LNCaP clone FGC (cell line): ENCODE results near the gene MED14.

Source experiments
- DNase-seq: peaks from one replicate; pipeline ENCODE4 v3.0.0-alpha.2; 2011; ENCODE audit warnings: low read depth
- H3K4me3 ChIP-seq: 2 replicates; pipeline ENCODE4 v1.5.1; 2011; ENCODE audit warnings: mild to moderate bottlenecking, low read depth, low read length, control low read depth
- TF ChIP-seq, protein P1 (sequence below): IDR thresholded peaks from 2 replicates; pipeline ENCODE4 v1.5.1; 2012; ENCODE audit warnings: mild to moderate bottlenecking; ENCODE audit not compliant: control insufficient read depth, insufficient read depth; ENCODE audit errors: extremely low read depth

Gene MED14

DNA sequence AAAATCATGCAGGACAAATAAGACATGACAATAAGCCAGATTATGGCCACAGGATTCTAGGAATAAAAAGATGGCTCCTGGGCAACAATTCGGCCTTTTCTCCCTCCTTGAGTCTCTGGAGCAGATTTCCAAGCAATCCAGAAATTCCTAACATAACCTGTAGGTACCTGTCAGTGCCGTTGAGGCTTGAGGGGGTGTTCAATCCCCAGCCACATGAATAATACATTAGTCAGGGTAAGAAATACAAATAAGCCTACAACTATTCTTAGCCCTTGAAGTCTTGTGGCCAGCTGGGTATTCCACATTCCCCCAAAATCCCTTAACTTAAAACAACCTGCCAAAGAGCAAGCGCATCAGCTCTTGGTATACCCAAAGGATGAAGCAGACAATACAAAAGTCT, 97.7 kb downstream of the MED14 start:
- TF ChIP-seq, protein P1, sequence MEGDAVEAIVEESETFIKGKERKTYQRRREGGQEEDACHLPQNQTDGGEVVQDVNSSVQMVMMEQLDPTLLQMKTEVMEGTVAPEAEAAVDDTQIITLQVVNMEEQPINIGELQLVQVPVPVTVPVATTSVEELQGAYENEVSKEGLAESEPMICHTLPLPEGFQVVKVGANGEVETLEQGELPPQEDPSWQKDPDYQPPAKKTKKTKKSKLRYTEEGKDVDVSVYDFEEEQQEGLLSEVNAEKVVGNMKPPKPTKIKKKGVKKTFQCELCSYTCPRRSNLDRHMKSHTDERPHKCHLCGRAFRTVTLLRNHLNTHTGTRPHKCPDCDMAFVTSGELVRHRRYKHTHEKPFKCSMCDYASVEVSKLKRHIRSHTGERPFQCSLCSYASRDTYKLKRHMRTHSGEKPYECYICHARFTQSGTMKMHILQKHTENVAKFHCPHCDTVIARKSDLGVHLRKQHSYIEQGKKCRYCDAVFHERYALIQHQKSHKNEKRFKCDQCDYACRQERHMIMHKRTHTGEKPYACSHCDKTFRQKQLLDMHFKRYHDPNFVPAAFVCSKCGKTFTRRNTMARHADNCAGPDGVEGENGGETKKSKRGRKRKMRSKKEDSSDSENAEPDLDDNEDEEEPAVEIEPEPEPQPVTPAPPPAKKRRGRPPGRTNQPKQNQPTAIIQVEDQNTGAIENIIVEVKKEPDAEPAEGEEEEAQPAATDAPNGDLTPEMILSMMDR, result no peak
- H3K4me3 ChIP-seq, result no peak overlapping the region
- no peak for DNase-seq

DNA sequence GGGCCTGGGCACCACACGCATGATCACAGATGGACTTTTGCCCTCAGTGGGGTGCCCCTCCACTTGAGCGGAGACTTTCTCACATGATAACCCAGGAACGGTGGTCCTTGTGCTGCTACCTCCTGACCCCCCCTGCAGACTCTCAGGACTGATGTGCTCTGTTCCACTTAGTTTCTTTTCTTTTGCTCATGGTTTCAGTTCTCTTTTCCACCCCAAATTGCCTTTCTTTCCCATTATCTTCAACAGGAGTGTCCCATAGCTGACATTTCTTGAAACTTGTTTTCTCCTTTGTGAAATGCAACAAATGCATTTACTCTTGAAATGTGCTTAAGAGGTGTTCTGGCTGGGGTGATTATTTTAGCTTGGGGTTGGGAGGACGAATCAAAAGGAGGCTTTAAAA, 103.1 kb downstream of the MED14 start:
- no peak overlapping the region for H3K4me3 ChIP-seq
- TF ChIP-seq, protein P1, result no peak
- no peak for DNase-seq

DNA sequence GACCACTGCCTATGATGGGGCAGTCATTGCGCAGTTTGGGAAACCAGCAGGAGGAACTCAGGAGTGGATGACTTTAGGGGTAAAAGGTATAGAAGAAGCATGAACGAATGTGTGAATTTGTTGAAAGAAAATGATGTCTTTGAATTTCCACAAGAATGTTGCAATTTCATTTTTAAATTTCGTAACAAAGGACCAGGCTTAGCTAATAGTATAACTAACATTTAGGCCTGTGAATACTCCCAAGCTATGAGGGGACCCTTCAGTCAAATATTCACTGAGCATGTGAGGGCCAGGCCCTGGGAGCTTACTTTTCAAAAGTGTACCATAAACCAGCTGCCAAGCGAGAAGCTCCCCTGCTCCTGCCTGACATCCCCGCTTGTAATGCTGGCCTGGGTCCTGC, 106.8 kb downstream of the MED14 start:
- TF ChIP-seq, protein P1, result no peak

GRCh38 chrX:40625294-40625693, 110.0 kb downstream of the MED14 start:
- H3K4me3 ChIP-seq, result no peak overlapping the region
- no peak for DNase-seq
- TF ChIP-seq, protein P1, result no peak

More for the DNA sequence above, 106.8 kb downstream of the MED14 start:
- H3K4me3 ChIP-seq, result no peak overlapping the region
- no peak for DNase-seq

DNA sequence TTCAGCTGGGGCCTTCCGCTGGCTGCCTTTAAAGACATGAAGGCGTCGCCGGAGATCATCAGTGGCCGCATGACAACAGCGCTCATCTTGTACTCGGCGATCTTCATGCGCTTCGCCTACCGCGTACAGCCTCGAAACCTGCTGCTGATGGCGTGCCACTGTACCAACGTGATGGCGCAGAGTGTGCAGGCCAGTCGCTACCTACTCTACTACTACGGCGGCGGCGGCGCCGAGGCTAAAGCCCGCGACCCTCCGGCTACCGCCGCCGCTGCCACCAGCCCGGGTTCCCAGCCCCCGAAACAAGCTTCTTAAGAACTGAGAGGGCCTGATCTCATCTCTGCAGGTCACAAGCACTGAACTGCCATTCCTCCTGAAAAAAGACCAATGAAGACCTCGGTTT, 111.7 kb downstream of the MED14 start:
- DNase-seq, result no peak
- TF ChIP-seq, protein P1, result no peak
- no peak overlapping the region for H3K4me3 ChIP-seq

GRCh38 chrX:40623139-40623536, 112.2 kb downstream of the MED14 start, which contains the start of gene MPC1L:
TSS of gene MPC1L (plus strand) at chrX:40623428. CDS start at chrX:40623566, 138 bp downstream.
- TF ChIP-seq, protein P1, result no peak
- no peak within 1 kb of the TSS for H3K4me3 ChIP-seq
- no peak for DNase-seq

DNA sequence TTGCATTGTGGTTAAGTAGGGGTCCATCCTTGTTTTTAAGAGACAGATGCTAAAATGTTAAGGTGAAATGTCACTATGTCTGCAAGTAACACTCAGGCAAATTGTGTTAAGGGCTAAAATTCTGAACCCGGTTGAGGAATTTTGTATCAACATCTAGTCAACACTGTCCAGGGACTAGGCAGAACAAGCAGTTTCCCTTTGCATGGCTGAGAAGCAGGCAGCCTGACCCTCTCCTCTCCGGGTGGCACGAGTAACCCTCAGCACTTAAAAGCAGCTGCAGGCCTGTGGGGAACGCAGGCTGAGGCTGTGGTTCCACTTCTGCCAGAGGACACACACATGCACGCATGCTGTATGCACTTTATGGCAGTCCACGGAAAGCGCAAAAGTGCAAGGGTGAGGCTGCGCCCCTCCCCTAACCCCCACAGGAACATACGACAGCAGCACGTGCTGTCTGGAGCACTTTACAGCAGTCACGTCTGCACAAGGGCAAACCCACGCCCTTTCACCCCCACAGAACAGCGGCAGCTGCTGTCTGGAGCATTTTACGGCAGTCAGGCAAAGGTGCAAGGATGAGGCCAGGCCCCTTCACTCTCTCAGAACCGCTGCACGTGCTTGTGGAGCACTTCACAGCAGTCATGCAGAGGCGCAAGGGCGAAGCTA, 112.7 kb downstream of the MED14 start:
- no peak overlapping the region for H3K4me3 ChIP-seq
- TF ChIP-seq, protein P1, result no peak
- DNase-seq, result no peak
